Measurements from ENCODE around the gene SMG6.

The SMG6 gene

GRCh38 chr17:2137342-2138098 lies 166.1 kb downstream of the SMG6 start:
- DNase-seq, result no peak

DNA sequence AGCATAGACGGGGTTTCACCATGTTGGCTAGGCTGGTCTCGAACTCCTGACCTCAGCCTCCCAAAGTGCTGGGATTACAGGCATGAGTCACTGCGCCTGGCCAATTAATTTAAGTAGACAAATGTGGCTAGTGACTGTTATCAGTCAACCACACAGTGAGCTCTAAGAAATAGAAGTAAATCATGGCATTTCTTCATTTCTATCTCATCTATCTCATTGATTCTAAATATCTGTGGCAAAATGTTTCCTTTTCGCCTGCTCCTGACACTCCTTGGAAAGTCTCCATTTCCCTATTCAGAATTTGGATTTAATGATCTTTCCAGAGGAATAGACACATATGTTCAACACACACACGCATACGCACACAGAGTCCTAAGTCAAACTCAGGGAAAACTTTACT lies 167.3 kb downstream of the SMG6 start:
- no peak for DNase-seq

DNA sequence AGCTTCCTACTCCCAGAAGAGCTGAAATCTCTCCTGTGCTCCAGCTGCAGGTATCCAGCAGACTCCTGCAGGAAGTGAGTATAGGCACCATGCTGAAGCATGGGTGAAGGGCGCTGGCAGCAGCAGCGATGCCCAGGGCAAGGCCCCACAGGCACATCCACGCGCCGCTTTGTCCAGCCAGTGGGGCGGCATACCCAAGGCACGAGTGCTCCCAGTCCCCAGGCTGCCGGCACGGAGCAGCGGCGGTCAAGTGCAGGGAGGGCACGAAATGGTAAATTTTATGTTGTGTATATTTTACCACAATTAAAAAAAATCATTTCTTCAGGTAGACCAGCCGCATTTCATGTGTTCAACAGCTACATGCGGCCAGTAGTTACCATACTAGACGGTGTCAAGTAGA lies 175.6 kb downstream of the SMG6 start:
- no peak for DNase-seq

DNA sequence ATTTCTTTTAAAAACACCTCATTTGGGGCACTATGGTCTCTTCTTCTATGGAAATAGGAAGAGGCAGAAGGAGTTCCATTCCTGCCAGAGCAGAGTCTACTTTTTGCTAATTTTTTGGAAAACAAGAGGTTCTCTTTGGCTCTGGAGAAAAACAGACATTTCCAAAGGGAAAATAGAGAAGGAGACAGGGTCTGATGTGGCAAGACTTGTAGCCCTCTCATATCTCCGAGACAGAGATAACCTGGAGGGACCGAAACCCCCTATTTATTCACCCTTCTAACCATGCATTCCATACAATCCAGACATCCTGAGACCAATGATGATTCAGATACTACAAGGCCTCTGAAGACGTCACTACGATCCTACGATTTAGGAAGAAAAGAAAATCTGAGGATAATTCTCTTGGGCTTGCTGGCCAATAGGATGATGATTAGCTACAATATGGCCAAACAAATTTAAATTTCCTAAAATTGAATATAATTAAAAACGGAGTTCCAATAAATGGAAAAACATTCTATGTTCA lies 178.5 kb downstream of the SMG6 start:
- no peak for DNase-seq

DNA sequence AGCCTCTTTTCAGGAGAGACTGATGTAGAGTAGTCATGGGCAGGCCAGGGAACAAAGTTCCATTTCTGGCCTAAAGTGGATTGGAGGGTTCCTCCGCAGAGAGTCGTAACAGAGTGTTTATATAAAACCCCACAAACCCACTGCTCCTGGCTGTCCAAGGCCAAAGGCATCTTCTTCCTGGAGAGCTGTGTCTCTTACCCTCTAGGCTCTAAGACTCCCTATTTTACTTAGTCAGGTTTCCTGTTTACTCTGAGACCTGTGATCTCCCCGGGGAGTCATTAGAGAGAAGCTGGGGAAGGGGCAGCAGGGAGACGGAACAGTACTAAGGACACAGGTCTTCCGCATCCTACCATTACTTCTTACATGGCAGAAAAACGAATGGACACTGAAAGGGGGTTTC lies 179.2 kb downstream of the SMG6 start:
- no peak for DNase-seq

DNA sequence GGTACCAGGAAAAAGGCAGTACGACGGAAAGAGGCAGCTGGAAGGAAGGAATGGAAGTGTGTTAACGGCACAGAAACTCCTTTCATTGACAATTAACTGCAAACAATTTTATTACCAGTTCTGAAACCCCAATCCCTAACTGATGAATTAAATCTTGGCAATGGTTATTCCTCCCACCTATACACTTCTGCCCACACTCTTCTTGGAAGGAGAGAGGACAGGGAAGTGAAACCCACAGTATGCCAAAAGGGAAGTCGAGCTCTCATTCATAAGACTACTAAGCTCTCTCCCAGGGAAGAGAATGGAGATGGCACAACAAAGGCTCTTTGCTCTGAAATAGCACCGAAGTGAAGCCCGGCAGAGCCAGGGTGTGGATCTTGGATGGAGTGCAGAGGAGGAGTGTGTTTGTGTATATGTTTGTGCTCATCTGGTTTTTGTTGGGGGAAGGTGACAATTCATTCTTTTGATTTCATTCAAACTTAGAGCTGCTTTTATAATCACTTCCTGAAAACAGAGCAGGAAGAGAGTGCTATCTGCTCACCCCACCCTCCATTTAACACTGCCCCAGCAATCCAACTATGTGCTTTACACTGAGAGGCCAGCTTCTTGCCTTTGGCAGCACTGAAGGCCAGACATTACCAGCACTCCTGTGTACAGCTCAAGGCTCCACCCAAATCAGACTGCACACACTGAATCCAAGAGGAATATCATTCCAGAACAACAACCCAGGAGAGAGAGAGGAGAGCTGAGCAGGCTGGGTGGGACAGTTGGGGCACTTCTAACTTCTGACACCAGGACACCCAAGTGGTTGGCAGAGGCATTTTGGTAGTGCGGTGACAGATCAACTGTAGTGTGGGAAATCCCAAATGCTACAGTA lies 180.0 kb downstream of the SMG6 start:
- no peak for DNase-seq

- DNase-seq, result no peak
Observed at GRCh38 chr17:2122641-2123302, 180.8 kb downstream of the SMG6 start.

DNA sequence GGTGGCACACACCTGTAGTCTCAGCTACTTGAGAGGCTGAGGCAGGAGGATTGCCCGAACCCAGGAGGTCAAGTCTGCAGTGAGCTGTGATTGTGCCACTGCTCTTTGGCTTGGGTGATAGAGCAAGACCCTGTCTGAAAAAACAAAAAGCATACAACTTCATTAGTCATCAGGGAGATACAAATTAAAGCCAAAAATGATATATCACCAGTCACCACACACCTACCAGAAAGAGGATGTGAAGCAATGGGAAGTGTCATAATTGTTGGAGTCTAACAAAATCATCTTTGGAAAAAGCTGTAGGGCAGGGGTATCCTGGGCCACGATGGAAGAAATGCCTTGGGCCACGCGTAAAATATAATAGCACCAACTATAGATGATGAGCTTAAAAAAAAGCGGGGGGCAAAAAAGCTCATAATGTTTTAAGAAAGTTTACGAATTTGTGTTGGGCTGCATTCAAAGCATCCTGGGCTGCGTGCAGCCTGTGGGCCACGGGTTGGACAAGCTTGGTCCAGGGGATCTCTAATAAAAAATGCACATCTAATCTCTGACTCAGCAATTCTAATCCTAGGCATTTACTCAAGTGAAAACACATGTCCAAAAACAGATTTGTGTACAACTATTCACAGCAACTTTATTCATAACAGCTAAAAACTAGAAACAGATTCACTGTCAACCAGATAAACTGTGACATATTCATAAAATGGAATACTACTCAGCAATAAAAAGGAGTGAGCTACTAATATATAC lies 182.8 kb downstream of the SMG6 start:
- no peak for DNase-seq

DNA sequence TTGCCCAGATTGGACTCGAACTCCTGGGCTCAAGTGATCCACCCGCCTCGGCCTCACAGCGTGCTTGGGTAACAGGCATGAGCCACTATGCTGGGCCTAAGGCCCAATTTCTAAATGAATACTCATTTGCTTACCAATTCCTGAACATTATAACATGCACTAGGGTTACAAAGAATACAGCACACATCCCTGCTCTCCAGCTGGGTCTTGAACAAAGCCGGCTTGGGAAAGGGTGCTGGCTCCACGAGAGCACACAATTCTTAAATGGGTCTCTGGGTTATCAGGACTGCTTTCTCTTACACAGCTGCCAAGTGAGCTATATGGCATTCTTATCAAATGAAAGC lies 190.3 kb downstream of the SMG6 start:
- DNase-seq, result no peak

GRCh38 chr17:2111691-2112090 lies 191.9 kb downstream of the SMG6 start:
- no peak for DNase-seq

- no peak for DNase-seq
Observed at GRCh38 chr17:2110436-2110835, 193.1 kb downstream of the SMG6 start.

DNA sequence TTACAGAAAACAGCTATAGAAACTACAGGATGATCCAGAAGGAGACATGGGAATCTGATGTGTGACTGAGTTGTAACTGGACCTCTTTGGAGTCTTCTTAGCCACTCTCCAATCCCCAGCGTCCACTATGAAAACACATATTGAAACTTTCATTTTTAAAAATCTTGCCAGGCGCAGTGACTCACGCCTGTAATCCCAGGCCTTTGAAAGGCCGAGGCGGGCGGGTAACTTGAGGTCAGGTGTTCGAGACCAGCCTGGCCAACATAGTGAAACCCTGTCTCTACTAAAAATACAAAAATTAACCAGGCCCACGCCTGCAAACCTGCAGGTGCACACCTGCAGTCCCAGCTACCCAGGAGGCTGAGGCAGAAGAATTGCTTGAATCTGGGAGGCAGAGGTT lies 195.4 kb downstream of the SMG6 start:
- DNase-seq, result no peak

DNA sequence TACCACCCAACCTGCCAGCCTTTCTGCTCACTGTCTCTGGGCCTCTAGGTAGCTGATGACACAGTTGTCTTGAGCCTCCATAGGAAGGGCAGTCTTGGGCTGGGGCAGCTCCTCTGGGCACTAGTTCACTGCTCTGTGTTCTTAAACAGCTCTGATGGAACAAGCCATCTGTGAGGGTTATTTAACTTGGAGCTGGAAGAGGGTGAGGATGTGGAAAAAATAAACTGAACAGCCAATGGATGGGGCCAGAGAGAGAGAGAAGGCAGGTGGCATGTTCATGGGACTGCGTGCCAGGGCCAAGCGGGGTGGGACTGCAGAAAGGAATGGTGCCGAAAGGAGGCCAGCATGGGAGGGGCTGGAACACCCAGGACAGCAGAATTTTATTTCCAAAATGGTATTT lies 196.1 kb downstream of the SMG6 start:
- DNase-seq, result no peak

GRCh38 chr17:2107050-2107449 lies 196.5 kb downstream of the SMG6 start:
- DNase-seq, result no peak

DNA sequence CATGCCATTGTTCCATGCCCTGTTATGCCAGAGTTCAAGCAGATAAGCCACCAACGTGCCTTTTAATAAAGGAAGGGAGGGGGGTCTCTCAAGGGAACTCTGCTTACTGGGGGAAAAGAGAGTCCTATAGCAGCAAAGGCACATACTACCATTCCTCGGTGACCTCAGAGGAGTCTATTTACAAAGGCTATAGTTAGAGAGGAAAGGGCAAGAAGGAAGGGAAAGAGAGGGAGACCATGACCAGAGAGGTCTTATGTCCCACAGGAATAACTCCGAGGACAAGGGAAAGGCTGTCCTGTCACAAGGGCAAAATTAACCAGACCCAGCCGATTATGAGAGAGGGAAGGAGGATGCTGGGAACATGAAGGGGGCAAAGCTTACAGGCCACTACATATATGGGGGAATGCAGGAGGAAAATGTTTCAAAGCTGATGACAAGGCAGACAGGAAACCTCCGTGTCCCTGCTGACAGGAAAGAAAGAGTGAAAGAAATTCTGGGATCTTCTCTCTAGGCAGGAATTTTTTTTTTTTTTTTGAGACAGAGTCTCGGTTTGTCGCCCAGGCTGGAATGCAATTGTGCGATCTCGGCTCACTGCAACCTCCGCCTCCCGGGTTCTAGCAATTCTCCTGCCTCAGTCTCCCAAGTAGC lies 197.2 kb downstream of the SMG6 start:
- no peak for DNase-seq

GRCh38 chr17:2105663-2106062 lies 197.9 kb downstream of the SMG6 start:
- DNase-seq, result no peak

- no peak for DNase-seq
Observed at GRCh38 chr17:2102931-2103809, 200.4 kb downstream of the SMG6 start.

DNA sequence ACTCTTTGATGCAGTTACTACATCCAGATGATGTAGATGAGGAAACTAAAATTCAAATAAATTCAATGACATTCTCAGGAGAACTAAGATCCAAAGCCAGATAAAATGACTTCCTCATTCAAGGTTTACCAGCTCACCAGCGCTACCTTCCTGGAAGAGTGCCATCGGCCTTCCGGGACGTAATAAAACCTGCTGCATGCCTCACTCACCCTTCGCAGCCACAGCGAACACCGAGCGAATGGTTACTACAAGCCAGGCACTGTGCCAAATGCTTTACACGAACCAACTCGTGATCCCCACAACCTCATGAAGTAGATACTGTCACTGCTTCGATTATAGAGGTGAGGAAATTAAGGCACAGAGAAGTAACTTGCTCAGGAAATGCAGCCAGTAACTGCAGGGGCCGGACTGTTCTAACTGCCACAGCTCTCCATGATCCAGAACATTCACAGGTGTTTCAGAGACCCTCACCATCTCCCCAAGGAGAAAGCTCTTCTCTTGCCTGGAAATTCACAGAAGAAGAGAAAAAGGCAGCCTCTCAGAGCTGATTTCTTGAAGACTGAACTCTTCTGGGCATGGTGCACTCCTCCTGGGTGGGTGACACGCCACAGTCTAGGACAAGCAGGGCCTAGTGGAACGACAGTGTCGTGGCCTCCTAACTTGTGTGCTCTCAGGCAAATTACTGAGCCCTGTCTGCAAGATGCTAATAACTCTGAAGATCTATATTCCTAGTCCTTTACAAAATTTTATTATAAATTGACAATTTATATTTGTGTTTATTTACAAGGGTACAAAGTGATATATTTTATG lies 201.9 kb downstream of the SMG6 start:
- DNase-seq, result peak; percentile 52

GRCh38 chr17:2095536-2095910 lies 208.1 kb downstream of the SMG6 start:
- no peak for DNase-seq

- DNase-seq, result no peak
Observed at GRCh38 chr17:2094891-2095535, 208.6 kb downstream of the SMG6 start.

Data from activated T-cell treated with anti-CD3 and anti-CD28 coated beads, Interleukin-2, amount 50 U/mL, for 1 hour (primary cell).